ENCODE data around the gene ITGA2B. TPM values are rescaled to one million over a fixed set of nuclear protein-coding genes. Genes with fewer than 3 reads are reported as not detected.

ITGA2B gene
- total RNA-seq, 1 experiment from 2014 or later, result 8.3 TPM

- no peak overlapping the region for H3K18ac ChIP-seq (ENCODE audit: insufficient read length, low read depth, low read length)
- no peak overlapping the region for H2BK15ac ChIP-seq (ENCODE audit: low read depth, low read length)
- no peak overlapping the region for H4K91ac ChIP-seq (ENCODE audit: insufficient read length, low read depth, low read length)
- H3K4me1 ChIP-seq (ENCODE audit: insufficient read depth, low read length), result no peaks in the 10 kb centered on the region
- no peak overlapping the region for H3K4ac ChIP-seq (ENCODE audit: low read depth, low read length)
- no peak overlapping the region for H3K23ac ChIP-seq (ENCODE audit: insufficient read length, low read depth, low read length)
- no peak overlapping the region for H3K14ac ChIP-seq (ENCODE audit: insufficient read depth, low read length)
- H2BK12ac ChIP-seq (ENCODE audit: insufficient read length, low read depth, low read length), result no peak overlapping the region
- H3K4me1 Mint-ChIP-seq, result peaks cover 12 to 14% of the 10 kb centered on the region in 2 experiments
- H3K23me2 ChIP-seq (ENCODE audit: insufficient read length, low read depth, low read length, poor library complexity, severe bottlenecking), result no peaks in the 10 kb centered on the region
- no peaks in the 10 kb centered on the region for H3K27me3 ChIP-seq (ENCODE audit: insufficient read depth, low read length)
- DNase-seq, result no peak
- H2BK5ac ChIP-seq (ENCODE audit: insufficient read length, low read length), result no peak overlapping the region
- H3T11ph ChIP-seq (ENCODE audit: low read length), result no peak overlapping the region
- H3K27me3 Mint-ChIP-seq (ENCODE audit: low read depth), result no peaks in the 10 kb centered on the region
- H3K9me3 ChIP-seq (ENCODE audit: control insufficient read depth, low read depth, low read length), result no peaks in the 10 kb centered on the region
- H3K79me2 ChIP-seq (ENCODE audit: insufficient read depth, low read length), result no peaks in the 10 kb centered on the region; the same call in 1 of the 2 replicates
- H2BK120ac ChIP-seq (ENCODE audit: low read depth, low read length, poor library complexity, severe bottlenecking), result no peak overlapping the region
- no peak overlapping the region for H3K9ac ChIP-seq (ENCODE audit: extremely low read depth, insufficient read length, low read length)
- H4K8ac ChIP-seq (replicated peaks; ENCODE audit: insufficient read length, low read depth, low read length), result no peak overlapping the region
- no CpG with 5 or more reads among the region's 3 CpGs for WGBS (ENCODE audit: extremely low coverage, insufficient read length, low lambda C conversion rate)
- no peak overlapping the region for H3K4me3 Mint-ChIP-seq
- no peak overlapping the region for H2AK5ac ChIP-seq (ENCODE audit: insufficient read length, low read length)
- no peaks in the 10 kb centered on the region for H4K20me1 ChIP-seq (ENCODE audit: control insufficient read depth, insufficient read depth, insufficient read length)
- H3K79me1 ChIP-seq (ENCODE audit: insufficient read depth, low read depth, low read length, poor library complexity, severe bottlenecking), result peaks cover 8% of the 10 kb centered on the region
- H3K4me2 ChIP-seq (ENCODE audit: insufficient read depth, insufficient read length, low read length), result no peak overlapping the region
- no peaks in the 10 kb centered on the region for H3K9me3 Mint-ChIP-seq
- H2AFZ ChIP-seq (ENCODE audit: low read length), result no peak overlapping the region
- H4K5ac ChIP-seq (ENCODE audit: insufficient read length, low read depth, low read length), result no peak overlapping the region
- no peak overlapping the region for H3K56ac ChIP-seq (ENCODE audit: insufficient read length, low read depth, low read length)
- TF ChIP-seq CTCF (conservative IDR thresholded peaks at IDR 0.05), result no peak
- peak overlapping the region in 1 of 3 experiments; percentile 42; a peak in 4 of 7 replicates for H3K27ac Mint-ChIP-seq
- H3K36me3 Mint-ChIP-seq (ENCODE audit: insufficient read depth in 1 of 3, low read depth in 3 of 3), result peaks cover 6 to 12% (median 9%) of the 10 kb centered on the region in 3 experiments; a peak in 6 of 7 replicates
- H2BK20ac ChIP-seq (ENCODE audit: low read depth, low read length, poor library complexity, severe bottlenecking), result no peak overlapping the region
- no peak overlapping the region for H3K27ac ChIP-seq (ENCODE audit: insufficient read length, low read depth, low read length)
Observed at GRCh38 chr17:44439168-44439567, 49.7 kb upstream of the ITGA2B start.

Data from H9 (cell line).